Middle frontal gyrus (tissue), 1 donor: ENCODE data around the gene UNC5A.

Experiments used
- DNase-seq: peaks from one replicate; pipeline ENCODE4 v3.0.0-alpha.2; 2015; ENCODE audit warnings: low spot score; ENCODE audit errors: extremely low spot score

UNC5A gene

GRCh38 chr5:176922817-176923216, 112.5 kb downstream of the UNC5A start:
- DNase-seq, result no peak

DNA sequence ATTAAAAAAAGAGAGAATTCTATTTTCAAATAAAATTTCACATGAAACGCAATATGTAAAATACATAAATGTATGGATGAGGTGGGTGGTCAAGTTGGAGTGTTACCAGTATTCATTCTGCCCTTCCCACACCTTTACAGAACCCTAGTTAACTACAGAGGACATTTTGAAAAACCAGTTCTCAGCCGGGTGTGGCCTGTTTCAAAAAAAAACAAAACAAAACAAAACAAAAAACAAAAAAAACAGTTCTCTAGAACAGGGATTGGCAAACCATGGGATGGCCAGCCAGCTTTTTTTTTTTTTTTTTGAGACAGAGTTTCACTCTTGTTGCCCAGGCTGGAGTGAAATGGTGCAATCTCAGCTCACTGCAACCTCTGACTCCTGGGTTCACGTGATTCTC, 117.2 kb downstream of the UNC5A start:
- DNase-seq, result no peak

DNA sequence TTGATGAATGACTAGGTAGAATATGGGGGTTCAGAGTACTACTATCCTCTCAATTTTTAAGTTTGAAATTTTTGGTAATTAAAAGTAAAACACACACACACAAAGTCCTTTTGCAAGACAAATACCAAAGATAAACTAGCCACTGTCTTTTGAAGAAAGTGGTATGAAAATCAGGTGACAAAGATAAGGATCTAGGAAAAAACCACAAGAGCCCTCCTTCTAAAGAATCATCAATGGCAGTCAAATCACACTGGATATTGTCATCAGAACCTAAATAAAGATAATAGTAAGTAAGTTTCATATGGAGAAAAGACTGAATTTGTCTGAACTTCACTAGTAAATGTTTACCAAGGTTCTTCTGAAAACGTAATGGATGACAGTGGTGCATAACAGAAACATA, 119.3 kb downstream of the UNC5A start:
- DNase-seq, result no peak
